Testis (tissue), 2 donors: ENCODE measurements around the gene ZEB1.

Experiments
- CTCF ChIP-seq, 3 experiments: fragments of 450-650 bp in 2 of 3; fragments of 200-600 bp in 1 of 3; sonication (generic) in 1 of 3; IDR thresholded peaks; one replicate each; pipeline ENCODE4 v1.5.1; 2016 to 2019; ENCODE audit warnings: antibody characterized with exemption in 3 of 3, mild to moderate bottlenecking in 2 of 3, moderate library complexity in 1 of 3
- POLR2A ChIP-seq: fragments of 450-650 bp; IDR thresholded peaks from one replicate; pipeline ENCODE4 v1.6.1; 2017; ENCODE audit warnings: antibody characterized with exemption, mild to moderate bottlenecking, moderate library complexity

GRCh38 chr10:31320550-31321211 lies 1.7 kb downstream of the ZEB1 start:
- TF ChIP-seq CTCF (IDR thresholded peaks at IDR 0.05) (no peak), POLR2A (no peak)
